Stomach (tissue), 4 donors: ENCODE data around the gene RBPMS2.
A peak's percentile ranks its signal among the peaks of the same experiment; 100 is the strongest.

Experiments used
- EP300 ChIP-seq: sonication (generic); formaldehyde crosslinking; IDR thresholded peaks from one replicate; pipeline ENCODE4 v1.6.1; 2017; ENCODE audit warnings: antibody characterized with exemption
- POLR2A ChIP-seq, 4 donors: fragments of 450-650 bp; IDR thresholded peaks; one replicate each; pipeline ENCODE4 v1.6.1; 2016; ENCODE audit warnings: antibody characterized with exemption in 4 of 4, control low read depth in 2 of 4, mild to moderate bottlenecking in 1 of 4, moderate library complexity in 1 of 4
- POLR2AphosphoS5 ChIP-seq, 3 donors: sonication (generic); formaldehyde crosslinking; IDR thresholded peaks; one replicate each; pipeline ENCODE4 v1.6.1; 2016; ENCODE audit warnings: antibody characterized with exemption in 3 of 3
- TF ChIP-seq, protein P1 (sequence below), 7 experiments: fragments of 450-650 bp in 4 of 7; fragments of 200-600 bp in 3 of 7; sonication (generic) in 3 of 7; IDR thresholded peaks; one replicate each; pipeline ENCODE4 v1.5.1; 2016 to 2019; ENCODE audit warnings: antibody characterized with exemption in 7 of 7, control low read depth in 2 of 7, mild to moderate bottlenecking in 1 of 7

DNA sequence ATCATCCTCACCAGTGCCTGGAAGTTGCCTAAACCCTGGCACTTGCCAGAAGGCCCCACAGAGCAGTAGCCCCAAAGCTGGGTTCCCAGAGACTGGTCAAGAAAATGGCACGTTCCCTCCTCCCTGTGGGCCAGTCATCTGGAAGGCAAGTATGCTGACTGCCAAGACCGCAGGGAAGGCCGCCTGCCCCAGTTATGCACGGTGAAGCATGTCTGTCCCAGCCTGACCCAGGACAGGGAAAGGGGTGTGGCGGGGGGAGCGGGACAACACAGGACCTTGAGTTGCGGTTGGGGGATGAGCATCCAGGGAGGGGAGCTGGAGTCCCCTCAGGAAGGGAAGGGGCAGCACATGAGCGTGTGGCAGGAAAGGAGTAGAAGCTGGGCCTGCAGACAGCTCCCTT is 33.0 kb downstream of the RBPMS2 start:
- TF ChIP-seq, protein P1, sequence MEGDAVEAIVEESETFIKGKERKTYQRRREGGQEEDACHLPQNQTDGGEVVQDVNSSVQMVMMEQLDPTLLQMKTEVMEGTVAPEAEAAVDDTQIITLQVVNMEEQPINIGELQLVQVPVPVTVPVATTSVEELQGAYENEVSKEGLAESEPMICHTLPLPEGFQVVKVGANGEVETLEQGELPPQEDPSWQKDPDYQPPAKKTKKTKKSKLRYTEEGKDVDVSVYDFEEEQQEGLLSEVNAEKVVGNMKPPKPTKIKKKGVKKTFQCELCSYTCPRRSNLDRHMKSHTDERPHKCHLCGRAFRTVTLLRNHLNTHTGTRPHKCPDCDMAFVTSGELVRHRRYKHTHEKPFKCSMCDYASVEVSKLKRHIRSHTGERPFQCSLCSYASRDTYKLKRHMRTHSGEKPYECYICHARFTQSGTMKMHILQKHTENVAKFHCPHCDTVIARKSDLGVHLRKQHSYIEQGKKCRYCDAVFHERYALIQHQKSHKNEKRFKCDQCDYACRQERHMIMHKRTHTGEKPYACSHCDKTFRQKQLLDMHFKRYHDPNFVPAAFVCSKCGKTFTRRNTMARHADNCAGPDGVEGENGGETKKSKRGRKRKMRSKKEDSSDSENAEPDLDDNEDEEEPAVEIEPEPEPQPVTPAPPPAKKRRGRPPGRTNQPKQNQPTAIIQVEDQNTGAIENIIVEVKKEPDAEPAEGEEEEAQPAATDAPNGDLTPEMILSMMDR (IDR thresholded peaks at IDR 0.05), result no peak
- no peak for TF ChIP-seq POLR2A (IDR thresholded peaks at IDR 0.05)
- no peak for TF ChIP-seq EP300
- TF ChIP-seq POLR2AphosphoS5 (IDR thresholded peaks at IDR 0.05), result peak in 1 of 3 donors; percentile 22
